ENCODE data around the gene KBTBD4. TPM values are rescaled to one million over a fixed set of nuclear protein-coding genes. Genes with fewer than 3 reads are reported as not detected.

The KBTBD4 gene
- total RNA-seq, 3 donors from 2014 or later (not counting 1 experiment from before 2014, with no cell fraction given) = 17.7 to 24.1 (median 20.9) TPM

DNA sequence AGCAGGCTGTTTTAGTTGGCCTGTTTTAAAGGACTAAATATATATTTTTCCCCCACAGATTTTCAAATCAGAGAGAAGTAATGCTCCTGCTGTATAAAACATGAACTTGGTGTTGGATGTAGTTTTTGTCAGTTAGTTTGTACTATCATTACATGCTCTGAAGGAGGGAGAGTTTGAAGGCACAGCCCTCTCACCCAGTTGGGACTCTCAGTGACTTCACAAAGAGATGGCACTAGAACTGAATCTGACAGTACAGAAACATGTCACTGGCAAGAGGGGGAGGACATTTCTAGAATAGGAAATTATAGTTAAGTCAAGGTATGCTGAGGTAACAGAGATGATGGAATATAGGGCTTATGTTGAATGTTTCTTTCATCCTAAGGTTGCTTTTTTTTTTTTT lies 36.5 kb upstream of the KBTBD4 start:
- no peaks in the 10 kb centered on the region for H3K9me3 ChIP-seq (ENCODE audit: control insufficient read depth, insufficient read depth, low read length)
- ATAC-seq (no peak), DNase-seq (no peak)
- peaks cover 23% of the 10 kb centered on the region for H3K4me1 ChIP-seq (ENCODE audit: control insufficient read depth, insufficient read depth, low read length)
- no peaks in the 10 kb centered on the region for H3K9me3 Mint-ChIP-seq
- H3K4me3 ChIP-seq (ENCODE audit: low read length) = no peak overlapping the region
- H3K4me1 Mint-ChIP-seq = peaks cover 20 to 22% of the 10 kb centered on the region in 2 donors
- H3K4me3 Mint-ChIP-seq = peak overlapping the region; percentile 81
- H3K27ac Mint-ChIP-seq = no peak overlapping the region
- peaks cover 0 to 5% of the 10 kb centered on the region in 2 donors for H3K27me3 Mint-ChIP-seq (ENCODE audit: low read depth in 2 of 2)
- TF ChIP-seq, protein P1, sequence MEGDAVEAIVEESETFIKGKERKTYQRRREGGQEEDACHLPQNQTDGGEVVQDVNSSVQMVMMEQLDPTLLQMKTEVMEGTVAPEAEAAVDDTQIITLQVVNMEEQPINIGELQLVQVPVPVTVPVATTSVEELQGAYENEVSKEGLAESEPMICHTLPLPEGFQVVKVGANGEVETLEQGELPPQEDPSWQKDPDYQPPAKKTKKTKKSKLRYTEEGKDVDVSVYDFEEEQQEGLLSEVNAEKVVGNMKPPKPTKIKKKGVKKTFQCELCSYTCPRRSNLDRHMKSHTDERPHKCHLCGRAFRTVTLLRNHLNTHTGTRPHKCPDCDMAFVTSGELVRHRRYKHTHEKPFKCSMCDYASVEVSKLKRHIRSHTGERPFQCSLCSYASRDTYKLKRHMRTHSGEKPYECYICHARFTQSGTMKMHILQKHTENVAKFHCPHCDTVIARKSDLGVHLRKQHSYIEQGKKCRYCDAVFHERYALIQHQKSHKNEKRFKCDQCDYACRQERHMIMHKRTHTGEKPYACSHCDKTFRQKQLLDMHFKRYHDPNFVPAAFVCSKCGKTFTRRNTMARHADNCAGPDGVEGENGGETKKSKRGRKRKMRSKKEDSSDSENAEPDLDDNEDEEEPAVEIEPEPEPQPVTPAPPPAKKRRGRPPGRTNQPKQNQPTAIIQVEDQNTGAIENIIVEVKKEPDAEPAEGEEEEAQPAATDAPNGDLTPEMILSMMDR (IDR thresholded peaks at IDR 0.05) = no peak
- H3K27me3 ChIP-seq (ENCODE audit: control insufficient read depth, insufficient read depth, low read length) = no peaks in the 10 kb centered on the region
- H3K36me3 Mint-ChIP-seq = peaks cover 9% of the 10 kb centered on the region
- peaks cover 4% of the 10 kb centered on the region for H3K36me3 ChIP-seq (ENCODE audit: control insufficient read depth, insufficient read depth, low read length)
- intact Hi-C loops (cut with micrococcal nuclease) = no loop called here
- no peak overlapping the region for H3K27ac ChIP-seq (ENCODE audit: low read length)

DNA sequence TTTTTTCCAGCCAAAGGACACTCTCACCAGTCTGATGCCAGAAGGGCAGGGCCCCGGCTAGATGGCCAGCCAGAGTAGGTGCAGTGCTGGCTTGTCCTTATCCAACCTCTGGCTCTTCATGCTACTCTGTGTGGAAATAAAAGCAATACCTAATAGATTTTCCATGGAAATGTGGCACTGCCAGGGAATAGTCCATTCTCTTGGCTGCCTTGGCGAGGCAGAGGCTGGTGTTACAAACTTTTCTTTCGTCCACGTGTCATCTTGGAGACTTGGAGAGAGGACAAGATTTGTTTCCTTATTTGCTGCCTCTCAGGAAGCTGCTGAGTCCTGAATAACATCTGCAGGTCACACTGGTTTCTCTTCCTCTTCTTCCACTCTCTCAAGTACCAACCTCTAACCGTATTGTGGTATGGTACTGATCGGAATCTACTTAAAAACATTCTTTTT lies 32.6 kb upstream of the KBTBD4 start:
- Histone ChIP-seq H3K4me3 (ENCODE audit: low read length) (no peak overlapping the region), H3K4me1 (ENCODE audit: control insufficient read depth, insufficient read depth, low read length) (peaks cover 15% of the 10 kb centered on the region), H3K27me3 (ENCODE audit: control insufficient read depth, insufficient read depth, low read length) (no peaks in the 10 kb centered on the region), H3K36me3 (ENCODE audit: control insufficient read depth, insufficient read depth, low read length) (no peaks in the 10 kb centered on the region), H3K27ac (ENCODE audit: low read length) (no peak overlapping the region), H3K9me3 (ENCODE audit: control insufficient read depth, insufficient read depth, low read length) (no peaks in the 10 kb centered on the region)
- DNase-seq (no peak), ATAC-seq (no peak)
- peaks cover 2 to 11% of the 10 kb centered on the region in 2 donors for H3K27me3 Mint-ChIP-seq (ENCODE audit: low read depth in 2 of 2)
- H3K36me3 Mint-ChIP-seq = no peaks in the 10 kb centered on the region
- H3K4me3 Mint-ChIP-seq = no peak overlapping the region
- no peak overlapping the region for H3K27ac Mint-ChIP-seq
- TF ChIP-seq, protein P1 (IDR thresholded peaks at IDR 0.05) = no peak
- H3K9me3 Mint-ChIP-seq = no peaks in the 10 kb centered on the region
- intact Hi-C loops (cut with micrococcal nuclease) = no loop called here
- WGBS (ENCODE audit: insufficient coverage) = 50% methylated on average over 6 of the region's 6 CpGs
- H3K4me1 Mint-ChIP-seq = peaks cover 14 to 19% of the 10 kb centered on the region in 2 donors

DNA sequence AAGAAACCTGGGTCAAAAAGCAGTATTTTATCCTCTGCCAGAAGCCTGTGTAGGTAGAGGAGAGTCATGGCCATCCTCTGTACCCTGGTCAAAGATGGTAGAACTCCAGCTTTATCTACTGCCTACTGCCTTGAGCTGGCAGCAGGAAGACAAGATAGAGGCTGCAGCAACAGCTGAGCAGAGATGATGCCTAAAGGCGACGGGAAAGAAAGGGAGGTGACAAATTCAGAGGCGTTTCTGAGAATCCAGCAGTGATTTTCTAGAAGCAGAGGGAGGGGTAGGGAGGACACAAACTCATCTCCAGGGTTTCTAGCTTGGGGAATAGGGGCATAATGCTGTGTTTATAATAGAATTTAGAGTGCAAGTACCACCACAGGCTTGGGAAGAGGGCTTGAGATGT lies 30.9 kb upstream of the KBTBD4 start:
- intact Hi-C loops (cut with micrococcal nuclease) = no loop called here
- H3K27ac Mint-ChIP-seq = no peak overlapping the region
- ATAC-seq = no peak

More for the DNA sequence above, 30.9 kb upstream of the KBTBD4 start:
- Histone ChIP-seq H3K36me3 (ENCODE audit: control insufficient read depth, insufficient read depth, low read length) (no peaks in the 10 kb centered on the region), H3K9me3 (ENCODE audit: control insufficient read depth, insufficient read depth, low read length) (no peaks in the 10 kb centered on the region), H3K4me1 (ENCODE audit: control insufficient read depth, insufficient read depth, low read length) (peaks cover 6% of the 10 kb centered on the region), H3K27ac (ENCODE audit: low read length) (no peak overlapping the region), H3K4me3 (ENCODE audit: low read length) (no peak overlapping the region), H3K27me3 (ENCODE audit: control insufficient read depth, insufficient read depth, low read length) (no peaks in the 10 kb centered on the region)
- H3K27me3 Mint-ChIP-seq (ENCODE audit: low read depth in 2 of 2) = peaks cover 0 to 15% of the 10 kb centered on the region in 2 donors
- H3K9me3 Mint-ChIP-seq = no peaks in the 10 kb centered on the region
- TF ChIP-seq, protein P1 (IDR thresholded peaks at IDR 0.05) = no peak
- H3K4me1 Mint-ChIP-seq = peaks cover 0 to 5% of the 10 kb centered on the region in 2 donors
- no peak for DNase-seq
- WGBS (ENCODE audit: insufficient coverage) = 50% methylated on average over 3 of the region's 3 CpGs
- H3K4me3 Mint-ChIP-seq = no peak overlapping the region
- H3K36me3 Mint-ChIP-seq = peaks cover 5% of the 10 kb centered on the region
